Body of pancreas (tissue), 4 donors: ENCODE measurements around the gene KIAA1549. TPM values are rescaled to one million over a fixed set of nuclear protein-coding genes. Genes with fewer than 3 reads are reported as not detected.

ENCODE experiments used
- ATAC-seq: fragments of 150-250 bp; one replicate; pipeline ENCODE4 v1.9.1; 2016
- DNase-seq, 4 donors: peaks; one replicate each; pipeline ENCODE4 v3.0.0-alpha.2; 2019
- H3K27ac ChIP-seq, 4 donors: fragments of 200-600 bp; sonication (generic); 1 replicate in 3 of 4; 2 replicates in 1 of 4; pipeline versions ENCODE4 v1.5.1 to v1.6.1; 2016 to 2019; ENCODE audit warnings: mild to moderate bottlenecking in 1 of 4, mixed read lengths in 1 of 4, moderate library complexity in 1 of 4
- H3K27me3 ChIP-seq, 2 donors: fragments of 200-600 bp; sonication (generic); one replicate each; pipeline ENCODE4 v1.6.0; 2016; ENCODE audit warnings: mild to moderate bottlenecking in 1 of 2
- H3K36me3 ChIP-seq, 2 donors: fragments of 200-600 bp; sonication (generic); replicated peaks in 1 of 2; 2 replicates each; pipeline ENCODE4 v1.5.1; 2016; ENCODE audit warnings: low read depth in 2 of 2; ENCODE audit not compliant: insufficient read depth in 1 of 2
- H3K4me1 ChIP-seq: fragments of 200-600 bp; sonication (generic); one replicate; pipeline ENCODE4 v1.6.0; 2016
- H3K4me3 ChIP-seq, 2 donors: fragments of 200-600 bp; sonication (generic); 1 replicate in 1 of 2; 2 replicates in 1 of 2; pipeline ENCODE4 v1.5.1; 2016 to 2019
- H3K9me3 ChIP-seq, 3 donors: fragments of 200-600 bp; sonication (generic); 1 replicate in 2 of 3; 2 replicates in 1 of 3; pipeline ENCODE4 v1.5.1; 2016
- POLR2A ChIP-seq, 3 donors: fragments of 450-650 bp; IDR thresholded peaks; one replicate each; pipeline ENCODE4 v1.6.1; 2016; ENCODE audit warnings: antibody characterized with exemption in 3 of 3, mild to moderate bottlenecking in 2 of 3
- WGBS, 2 donors: methylation state at CpG; one replicate each; pipeline ENCODE4 v1.1.5; 2017; 5-methylcytosine and 5-hydroxymethylcytosine counted together
- intact Hi-C: fragments of 100-400 bp; cut with DNase I; formaldehyde crosslinking; loops from one replicate; pipeline ENCODE4 v1.15.1; 2023
- total RNA-seq, 2 donors: library from RNA; depleted of rRNA; stranded (reverse); fragments of >200 nt; gene quantifications; one replicate each; pipeline ENCODE4 v1.1.0, GENCODE V29; 2016
- TF ChIP-seq, protein P1 (sequence below), 7 experiments: fragments of 450-650 bp in 4 of 7; fragments of 200-600 bp in 3 of 7; sonication (generic) in 3 of 7; IDR thresholded peaks; one replicate each; pipeline ENCODE4 v1.5.1; 2016 to 2019; ENCODE audit warnings: antibody characterized with exemption in 7 of 7

KIAA1549 gene
- total RNA-seq, 2 donors from 2014 or later: 5.3 to 6.0 TPM

DNA sequence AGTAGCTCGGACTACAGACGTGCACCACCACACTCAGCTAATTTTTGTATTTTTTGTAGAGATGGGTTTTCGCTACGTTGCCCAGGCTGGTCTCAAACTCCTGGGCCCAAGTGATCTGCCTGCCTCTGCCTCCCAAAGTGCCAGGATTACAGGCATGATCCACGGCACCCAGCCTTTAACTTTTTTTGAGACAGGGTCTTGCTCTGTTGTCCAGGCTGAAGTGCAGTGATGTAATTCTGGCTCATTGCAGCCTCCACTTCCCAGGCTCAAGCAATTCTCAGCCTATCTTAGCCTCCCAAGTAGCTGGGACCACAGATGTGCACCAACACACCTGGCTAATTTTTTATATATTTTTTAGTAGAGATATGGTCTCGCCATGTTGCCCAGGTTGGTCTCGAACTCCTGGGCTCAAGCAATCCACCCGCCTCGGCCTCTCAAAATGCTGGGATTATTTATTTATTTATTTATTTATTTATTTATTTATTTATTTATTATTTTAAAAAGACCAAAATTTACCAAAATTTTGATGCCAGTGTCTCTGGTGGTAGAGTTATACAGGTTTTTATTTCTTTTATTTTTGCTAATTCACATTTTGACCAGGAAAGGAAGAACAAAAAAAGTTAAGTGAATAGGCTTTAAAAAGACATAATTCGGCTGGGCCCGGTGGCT, 158.2 kb downstream of the KIAA1549 start:
- Histone ChIP-seq H3K9me3 (peaks cover 0 to 6% (median 0%) of the 10 kb centered on the region in 3 donors), H3K27me3 (no peaks in the 10 kb centered on the region), H3K36me3 (no peaks in the 10 kb centered on the region), H3K4me3 (no peak overlapping the region), H3K27ac (no peak overlapping the region), H3K4me1 (no peaks in the 10 kb centered on the region)
- TF ChIP-seq, protein P1, sequence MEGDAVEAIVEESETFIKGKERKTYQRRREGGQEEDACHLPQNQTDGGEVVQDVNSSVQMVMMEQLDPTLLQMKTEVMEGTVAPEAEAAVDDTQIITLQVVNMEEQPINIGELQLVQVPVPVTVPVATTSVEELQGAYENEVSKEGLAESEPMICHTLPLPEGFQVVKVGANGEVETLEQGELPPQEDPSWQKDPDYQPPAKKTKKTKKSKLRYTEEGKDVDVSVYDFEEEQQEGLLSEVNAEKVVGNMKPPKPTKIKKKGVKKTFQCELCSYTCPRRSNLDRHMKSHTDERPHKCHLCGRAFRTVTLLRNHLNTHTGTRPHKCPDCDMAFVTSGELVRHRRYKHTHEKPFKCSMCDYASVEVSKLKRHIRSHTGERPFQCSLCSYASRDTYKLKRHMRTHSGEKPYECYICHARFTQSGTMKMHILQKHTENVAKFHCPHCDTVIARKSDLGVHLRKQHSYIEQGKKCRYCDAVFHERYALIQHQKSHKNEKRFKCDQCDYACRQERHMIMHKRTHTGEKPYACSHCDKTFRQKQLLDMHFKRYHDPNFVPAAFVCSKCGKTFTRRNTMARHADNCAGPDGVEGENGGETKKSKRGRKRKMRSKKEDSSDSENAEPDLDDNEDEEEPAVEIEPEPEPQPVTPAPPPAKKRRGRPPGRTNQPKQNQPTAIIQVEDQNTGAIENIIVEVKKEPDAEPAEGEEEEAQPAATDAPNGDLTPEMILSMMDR (IDR thresholded peaks at IDR 0.05): no peak
- TF ChIP-seq POLR2A (IDR thresholded peaks at IDR 0.05): no peak
- DNase-seq (no peak), ATAC-seq (no peak)
- intact Hi-C loops: no loop called here
- 93 to 97% methylated on average over 11 of the region's 11 CpGs for whole genome bisulfite sequencing, 2 donors

DNA sequence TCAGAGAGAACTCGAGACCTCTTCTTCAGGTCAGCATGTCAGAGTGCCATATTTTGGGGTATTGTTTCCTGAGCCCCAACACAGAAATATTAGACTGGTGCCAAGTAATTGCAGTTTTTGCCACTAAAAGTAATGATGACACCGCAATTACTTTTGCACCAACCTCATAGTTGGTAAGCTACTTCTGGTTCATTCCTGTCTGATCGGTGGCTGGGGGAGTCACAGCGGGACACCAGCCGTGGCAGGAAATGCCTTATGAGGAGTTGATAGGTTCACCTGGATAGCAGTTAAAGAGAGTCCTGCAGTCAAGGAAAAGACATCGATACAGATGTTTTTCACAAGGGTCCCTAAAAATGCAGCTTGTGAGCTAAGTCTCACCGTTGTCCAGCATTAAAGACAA, 159.3 kb downstream of the KIAA1549 start:
- Histone ChIP-seq H3K36me3 (no peaks in the 10 kb centered on the region), H3K9me3 (peaks cover 0 to 6% (median 0%) of the 10 kb centered on the region in 3 donors), H3K4me1 (no peaks in the 10 kb centered on the region), H3K27ac (no peak overlapping the region), H3K27me3 (no peaks in the 10 kb centered on the region), H3K4me3 (no peak overlapping the region)
- DNase-seq: no peak
- 87 to 88% methylated on average over 7 of the region's 7 CpGs for WGBS, 2 donors
- no peak for ATAC-seq
- TF ChIP-seq, protein P1 (IDR thresholded peaks at IDR 0.05): no peak
- no peak for TF ChIP-seq POLR2A (IDR thresholded peaks at IDR 0.05)
- intact Hi-C loops: no loop called here

DNA sequence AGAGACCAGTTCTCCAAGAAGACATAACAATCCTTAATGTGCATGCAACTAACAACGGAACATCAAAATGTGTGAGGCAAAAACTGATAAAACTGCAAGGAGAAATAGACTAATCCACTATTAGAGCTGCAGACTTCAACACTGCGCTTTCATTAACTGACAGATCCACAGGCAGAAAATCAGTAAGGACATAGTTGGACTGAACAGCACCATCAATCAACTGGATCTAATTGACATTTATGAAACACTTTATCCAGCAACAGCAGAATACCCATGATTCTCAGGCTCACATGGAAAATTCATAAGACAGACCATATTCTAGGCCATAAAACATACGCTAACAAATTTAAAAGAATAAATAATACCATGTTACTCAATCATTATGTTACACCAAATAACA, 161.6 kb downstream of the KIAA1549 start:
- Histone ChIP-seq H3K9me3 (no peaks in the 10 kb centered on the region), H3K27ac (no peak overlapping the region), H3K27me3 (no peaks in the 10 kb centered on the region), H3K36me3 (no peaks in the 10 kb centered on the region), H3K4me1 (no peaks in the 10 kb centered on the region), H3K4me3 (no peak overlapping the region)
- TF ChIP-seq POLR2A (IDR thresholded peaks at IDR 0.05): no peak
- TF ChIP-seq, protein P1 (IDR thresholded peaks at IDR 0.05): no peak
- 70 to 72% methylated on average over 3 of the region's 3 CpGs for WGBS, 2 donors
- intact Hi-C loops: no loop called here
- DNase-seq: no peak
- ATAC-seq: no peak

DNA sequence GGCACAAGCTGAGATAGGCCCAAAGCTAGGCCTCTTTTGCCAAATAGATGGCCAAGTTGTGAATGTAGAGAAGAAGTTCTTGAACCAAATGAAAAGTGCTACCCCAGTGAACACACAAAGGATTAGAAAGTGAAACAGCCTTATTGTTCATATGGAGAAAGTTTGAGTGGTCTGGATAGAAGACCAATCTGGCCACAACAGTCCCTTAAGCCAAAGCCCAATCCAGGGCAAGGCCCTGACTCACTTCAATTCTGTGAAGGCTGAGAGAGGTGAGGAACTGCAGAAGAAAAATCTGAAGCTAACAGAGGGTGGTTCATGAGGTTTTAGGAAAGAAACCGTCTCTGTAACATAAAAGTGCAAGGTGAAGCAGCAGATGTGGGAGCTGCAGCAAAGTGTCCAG, 164.5 kb downstream of the KIAA1549 start:
- Histone ChIP-seq H3K27ac (no peak overlapping the region), H3K36me3 (no peaks in the 10 kb centered on the region), H3K9me3 (no peaks in the 10 kb centered on the region), H3K27me3 (no peaks in the 10 kb centered on the region), H3K4me3 (no peak overlapping the region), H3K4me1 (no peaks in the 10 kb centered on the region)
- no peak for TF ChIP-seq POLR2A (IDR thresholded peaks at IDR 0.05)
- TF ChIP-seq, protein P1 (IDR thresholded peaks at IDR 0.05): no peak
- intact Hi-C loops: no loop called here
- ATAC-seq (no peak), DNase-seq (no peak)
- WGBS, 2 donors: 74 to 88% methylated on average over 1 of the region's 1 CpG

DNA sequence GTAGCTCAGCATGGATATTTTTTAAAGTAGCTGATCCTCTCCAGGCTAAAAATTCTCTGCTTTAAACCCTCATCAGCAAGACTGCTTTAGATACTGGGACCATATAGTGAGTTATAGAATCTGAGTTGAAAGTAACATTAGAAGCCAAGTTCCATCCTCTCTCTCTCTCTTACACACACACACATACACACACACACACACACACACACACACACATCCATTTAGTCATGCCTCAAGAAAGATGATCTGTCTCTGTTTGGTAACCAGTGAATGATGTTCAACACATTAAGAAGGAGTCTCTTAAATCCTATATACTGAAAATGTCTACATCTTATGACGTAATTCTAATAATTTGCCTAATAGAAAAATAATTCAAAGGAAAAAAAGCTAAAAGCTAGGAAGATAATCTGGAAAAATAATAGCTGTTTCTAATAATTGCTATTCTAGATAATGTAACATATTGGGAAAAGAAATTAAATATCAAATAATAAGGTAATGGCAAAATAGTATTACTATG, 166.3 kb downstream of the KIAA1549 start:
- WGBS, 2 donors: 83 to 85% methylated on average over 1 of the region's 1 CpG
- DNase-seq (no peak), ATAC-seq (no peak)
- TF ChIP-seq, protein P1 (IDR thresholded peaks at IDR 0.05): no peak
- TF ChIP-seq POLR2A (IDR thresholded peaks at IDR 0.05): no peak
- H3K27me3 ChIP-seq: no peaks in the 10 kb centered on the region
- H3K4me1 ChIP-seq: no peaks in the 10 kb centered on the region
- H3K27ac ChIP-seq: no peak overlapping the region
- no peaks in the 10 kb centered on the region for H3K36me3 ChIP-seq
- H3K9me3 ChIP-seq: no peaks in the 10 kb centered on the region
- intact Hi-C loops: no loop called here
- H3K4me3 ChIP-seq: no peak overlapping the region
